ENCODE measurements around the gene TPRA1. TPM values are rescaled to one million over a fixed set of nuclear protein-coding genes. Genes with fewer than 3 reads are reported as not detected.

TPRA1 gene
- polyA plus RNA-seq, 3 donors, result 20.2 to 29.4 (median 23.4) TPM

GRCh38 chr3:127534161-127534451 lies 56.4 kb downstream of the TPRA1 start:
- intact Hi-C loops (cut with micrococcal nuclease), result no loop called here
- TF ChIP-seq CTCF (IDR thresholded peaks at IDR 0.05), result no peak
- Mint-ChIP-seq H3K27me3 (ENCODE audit: low read depth in 3 of 3) (peaks cover 10 to 15% (median 12%) of the 10 kb centered on the region in 3 donors), H3K27ac (no peak overlapping the region), H3K4me1 (peaks cover 9% of the 10 kb centered on the region), H3K36me3 (no peaks in the 10 kb centered on the region), H3K9me3 (no peaks in the 10 kb centered on the region), H3K4me3 (no peak overlapping the region)
- Histone ChIP-seq H3K27ac (ENCODE audit: low read depth in 1 of 2, low read length in 2 of 2) (no peak overlapping the region), H3K9ac (ENCODE audit: insufficient read depth, low read length, poor library complexity, severe bottlenecking) (no peak overlapping the region), H3K4me1 (ENCODE audit: control insufficient read depth in 1 of 2, insufficient read depth in 2 of 2, low read length in 2 of 2) (no peaks in the 10 kb centered on the region), H3K27me3 (ENCODE audit: control insufficient read depth in 2 of 2, insufficient read depth in 2 of 2, low read length in 2 of 2) (no peaks in the 10 kb centered on the region), H2AFZ (ENCODE audit: insufficient read depth, low read depth, low read length, poor library complexity, severe bottlenecking) (no peak overlapping the region), H3K4me2 (replicated peaks; ENCODE audit: extremely low read depth, low read length, poor library complexity, severe bottlenecking) (no peak overlapping the region), H3K9me3 (replicated peaks in 1 of 2; ENCODE audit: control insufficient read depth in 1 of 2, insufficient read depth in 1 of 2, low read length in 2 of 2) (no peaks in the 10 kb centered on the region), H3K4me3 (replicated peaks in 1 of 3; ENCODE audit: low read depth in 2 of 3, low read length in 3 of 3) (no peak overlapping the region), H3K36me3 (replicated peaks in 1 of 2; ENCODE audit: control insufficient read depth in 1 of 2, insufficient read depth in 2 of 2, low read length in 2 of 2) (no peaks in the 10 kb centered on the region), H4K20me1 (ENCODE audit: insufficient read depth, low read length) (no peaks in the 10 kb centered on the region), H3K79me2 (ENCODE audit: insufficient read depth, low read length) (no peaks in the 10 kb centered on the region)
- WGBS (ENCODE audit: insufficient coverage), result 90% methylated on average over 2 of the region's 2 CpGs
- no peak for DNase-seq

DNA sequence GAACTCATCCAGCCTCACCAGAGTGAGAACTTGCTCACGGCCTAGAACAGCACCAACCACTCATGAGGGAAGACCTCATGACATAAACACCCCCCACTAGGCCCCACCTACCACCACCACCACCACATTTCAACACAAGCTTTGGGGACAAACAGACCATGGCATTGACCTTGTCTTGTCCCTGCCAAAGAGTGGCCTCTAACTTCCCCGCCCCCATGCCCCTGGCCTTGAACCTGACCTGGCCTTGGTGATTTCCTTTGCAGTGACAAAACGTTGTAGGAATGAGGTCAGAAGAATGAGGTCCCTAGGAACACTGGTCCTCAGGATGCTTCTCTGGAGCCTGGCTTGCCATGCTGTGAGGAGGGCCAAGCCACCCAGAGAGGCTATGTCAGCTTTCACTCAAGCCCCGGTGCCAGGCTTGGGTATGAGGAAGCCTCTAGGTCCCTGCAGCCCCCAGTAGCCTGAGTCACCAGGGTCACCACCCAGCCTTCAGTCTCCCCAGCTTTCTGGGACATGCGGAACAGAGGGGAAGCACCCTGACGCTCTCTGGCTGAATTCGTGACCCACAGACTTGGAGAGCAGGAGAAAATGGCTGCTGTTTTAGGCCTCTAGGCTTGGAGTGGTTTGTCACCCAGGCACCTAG lies 57.9 kb downstream of the TPRA1 start:
- Histone ChIP-seq H3K36me3 (replicated peaks in 1 of 2; ENCODE audit: control insufficient read depth in 1 of 2, insufficient read depth in 2 of 2, low read length in 2 of 2) (no peaks in the 10 kb centered on the region), H3K9ac (ENCODE audit: insufficient read depth, low read length, poor library complexity, severe bottlenecking) (no peak overlapping the region), H2AFZ (ENCODE audit: insufficient read depth, low read depth, low read length, poor library complexity, severe bottlenecking) (no peak overlapping the region), H3K4me3 (replicated peaks in 1 of 3; ENCODE audit: low read depth in 2 of 3, low read length in 3 of 3) (no peak overlapping the region), H4K20me1 (ENCODE audit: insufficient read depth, low read length) (no peaks in the 10 kb centered on the region), H3K79me2 (ENCODE audit: insufficient read depth, low read length) (no peaks in the 10 kb centered on the region), H3K27ac (ENCODE audit: low read depth in 1 of 2, low read length in 2 of 2) (no peak overlapping the region), H3K9me3 (replicated peaks in 1 of 2; ENCODE audit: control insufficient read depth in 1 of 2, insufficient read depth in 1 of 2, low read length in 2 of 2) (peaks cover 3% of the 10 kb centered on the region in 2 donors), H3K4me1 (ENCODE audit: control insufficient read depth in 1 of 2, insufficient read depth in 2 of 2, low read length in 2 of 2) (no peaks in the 10 kb centered on the region), H3K4me2 (replicated peaks; ENCODE audit: extremely low read depth, low read length, poor library complexity, severe bottlenecking) (no peak overlapping the region), H3K27me3 (ENCODE audit: control insufficient read depth in 2 of 2, insufficient read depth in 2 of 2, low read length in 2 of 2) (peaks cover 0 to 6% of the 10 kb centered on the region in 2 donors)
- Mint-ChIP-seq H3K27me3 (ENCODE audit: low read depth in 3 of 3) (peaks cover 12 to 23% (median 17%) of the 10 kb centered on the region in 3 donors), H3K36me3 (no peaks in the 10 kb centered on the region), H3K27ac (no peak overlapping the region), H3K9me3 (peaks cover 0 to 6% (median 0%) of the 10 kb centered on the region in 7 donors), H3K4me3 (no peak overlapping the region), H3K4me1 (peaks cover 9% of the 10 kb centered on the region)
- TF ChIP-seq CTCF (IDR thresholded peaks at IDR 0.05), result no peak
- 93% methylated on average over 5 of the region's 7 CpGs for WGBS (ENCODE audit: insufficient coverage)
- intact Hi-C loops (cut with micrococcal nuclease), result no loop called here
- no peak for DNase-seq
